ENCODE data around the gene CD69. TPM values are rescaled to one million over a fixed set of nuclear protein-coding genes. Genes with fewer than 3 reads are reported as not detected.

The CD69 gene
- total RNA-seq, 1 donor from 2014 or later = 1.3 TPM

DNA sequence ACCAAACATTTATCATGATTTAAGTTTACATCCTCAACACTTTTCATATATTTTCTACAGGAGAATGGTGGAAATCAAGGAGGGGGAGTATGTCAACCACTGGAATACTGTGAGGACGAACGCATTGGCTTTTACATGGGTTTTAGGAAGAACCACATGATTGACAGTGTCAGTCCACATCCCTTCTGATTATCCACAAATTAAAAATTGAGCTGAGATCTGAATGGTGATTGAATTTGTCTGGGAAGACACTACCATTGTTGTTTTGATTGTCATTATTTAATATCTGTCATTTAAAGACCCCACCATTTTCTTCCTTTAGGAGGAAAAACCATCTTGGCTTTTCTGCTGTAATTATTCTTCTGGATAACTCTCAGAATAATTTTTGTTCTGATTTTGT, 35.2 kb upstream of the CD69 start:
- intact Hi-C loops (cut with DNase I) = no loop called here
- H3K27ac ChIP-seq = no peak overlapping the region
- DNase-seq (ENCODE audit: low spot score in 2 of 2) = no peak
- no peak overlapping the region for H3K4me3 ChIP-seq
- no peaks in the 10 kb centered on the region for H3K27me3 ChIP-seq
- TF ChIP-seq, protein P1, sequence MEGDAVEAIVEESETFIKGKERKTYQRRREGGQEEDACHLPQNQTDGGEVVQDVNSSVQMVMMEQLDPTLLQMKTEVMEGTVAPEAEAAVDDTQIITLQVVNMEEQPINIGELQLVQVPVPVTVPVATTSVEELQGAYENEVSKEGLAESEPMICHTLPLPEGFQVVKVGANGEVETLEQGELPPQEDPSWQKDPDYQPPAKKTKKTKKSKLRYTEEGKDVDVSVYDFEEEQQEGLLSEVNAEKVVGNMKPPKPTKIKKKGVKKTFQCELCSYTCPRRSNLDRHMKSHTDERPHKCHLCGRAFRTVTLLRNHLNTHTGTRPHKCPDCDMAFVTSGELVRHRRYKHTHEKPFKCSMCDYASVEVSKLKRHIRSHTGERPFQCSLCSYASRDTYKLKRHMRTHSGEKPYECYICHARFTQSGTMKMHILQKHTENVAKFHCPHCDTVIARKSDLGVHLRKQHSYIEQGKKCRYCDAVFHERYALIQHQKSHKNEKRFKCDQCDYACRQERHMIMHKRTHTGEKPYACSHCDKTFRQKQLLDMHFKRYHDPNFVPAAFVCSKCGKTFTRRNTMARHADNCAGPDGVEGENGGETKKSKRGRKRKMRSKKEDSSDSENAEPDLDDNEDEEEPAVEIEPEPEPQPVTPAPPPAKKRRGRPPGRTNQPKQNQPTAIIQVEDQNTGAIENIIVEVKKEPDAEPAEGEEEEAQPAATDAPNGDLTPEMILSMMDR (IDR thresholded peaks at IDR 0.05) = no peak
- no peaks in the 10 kb centered on the region for H3K9me3 ChIP-seq
- H3K4me1 ChIP-seq = no peaks in the 10 kb centered on the region
- H3K36me3 ChIP-seq = no peaks in the 10 kb centered on the region

GRCh38 chr12:9794484-9795093, 33.9 kb upstream of the CD69 start:
- Histone ChIP-seq H3K4me3 (no peak overlapping the region), H3K4me1 (no peaks in the 10 kb centered on the region), H3K36me3 (no peaks in the 10 kb centered on the region), H3K9me3 (no peaks in the 10 kb centered on the region), H3K27ac (no peak overlapping the region), H3K27me3 (no peaks in the 10 kb centered on the region)
- intact Hi-C loops (cut with DNase I) = no loop called here
- no peak for DNase-seq (ENCODE audit: low spot score in 2 of 2)
- TF ChIP-seq, protein P1 (IDR thresholded peaks at IDR 0.05) = no peak

DNA sequence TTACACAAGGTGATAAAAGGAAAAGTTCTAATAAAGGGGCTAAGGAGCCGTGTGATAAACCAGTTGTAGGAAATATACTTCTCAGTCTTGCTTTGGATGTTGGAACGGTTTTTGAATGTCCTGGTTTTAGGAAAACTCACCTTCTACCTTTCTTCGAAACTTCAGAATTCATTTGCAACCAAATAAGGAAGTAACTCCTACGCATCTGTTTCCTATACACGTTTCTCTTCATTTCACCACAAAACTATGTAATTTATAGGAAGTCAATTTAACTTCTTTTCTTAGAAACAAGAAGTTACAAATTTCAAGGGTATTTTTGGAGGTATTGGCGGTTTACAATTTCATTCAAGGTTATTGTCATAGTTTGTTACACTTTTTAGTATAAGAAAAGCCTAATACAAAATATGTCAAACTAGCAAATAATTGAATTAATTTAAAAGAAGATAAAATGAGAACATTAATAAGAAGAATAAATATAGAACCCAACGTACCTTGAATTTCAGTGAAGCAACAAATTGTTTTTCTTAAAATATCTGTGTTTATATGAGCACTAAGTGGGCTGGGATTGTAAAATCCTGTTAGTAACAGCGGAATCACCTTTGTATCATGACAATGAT, 33.2 kb upstream of the CD69 start:
- Histone ChIP-seq H3K4me3 (no peak overlapping the region), H3K27ac (no peak overlapping the region), H3K36me3 (no peaks in the 10 kb centered on the region), H3K4me1 (no peaks in the 10 kb centered on the region), H3K27me3 (no peaks in the 10 kb centered on the region), H3K9me3 (no peaks in the 10 kb centered on the region)
- intact Hi-C loops (cut with DNase I) = no loop called here
- TF ChIP-seq, protein P1 (IDR thresholded peaks at IDR 0.05) = no peak
- DNase-seq (ENCODE audit: low spot score in 2 of 2) = no peak

- Histone ChIP-seq H3K27me3 (no peaks in the 10 kb centered on the region), H3K4me1 (no peaks in the 10 kb centered on the region), H3K4me3 (no peak overlapping the region), H3K9me3 (no peaks in the 10 kb centered on the region), H3K36me3 (no peaks in the 10 kb centered on the region), H3K27ac (no peak overlapping the region)
- no peak for DNase-seq (ENCODE audit: low spot score in 2 of 2)
- TF ChIP-seq, protein P1 (IDR thresholded peaks at IDR 0.05) = no peak
- intact Hi-C loops (cut with DNase I) = no loop called here
These were observed 32.4 kb upstream of the CD69 start for GRCh38 chr12:9792961-9793617.

- no peaks in the 10 kb centered on the region for H3K4me1 ChIP-seq
- H3K4me3 ChIP-seq = no peak overlapping the region
- intact Hi-C loops (cut with DNase I) = no loop called here
- no peak for DNase-seq (ENCODE audit: low spot score in 2 of 2)
- H3K27me3 ChIP-seq = no peaks in the 10 kb centered on the region
- H3K36me3 ChIP-seq = no peaks in the 10 kb centered on the region
- H3K9me3 ChIP-seq = no peaks in the 10 kb centered on the region
- H3K27ac ChIP-seq = no peak overlapping the region
- TF ChIP-seq, protein P1 (IDR thresholded peaks at IDR 0.05) = no peak
These were observed 31.6 kb upstream of the CD69 start for GRCh38 chr12:9792185-9792900.

Data from ascending aorta (tissue), 2 donors.